Keratinocyte (primary cell): ENCODE measurements around the gene TPI1.

ENCODE experiments used
- CTCF ChIP-seq, 3 experiments: IDR thresholded peaks in 1 of 3; conservative IDR thresholded peaks in 1 of 3; optimal IDR thresholded peaks in 1 of 3; 2 replicates in 2 of 3; 3 replicates in 1 of 3; pipeline versions ENCODE3 to v1.5.1; 2011; ENCODE audit warnings: low read length in 3 of 3, mild to moderate bottlenecking in 3 of 3, moderate library complexity in 2 of 3, control low read depth in 1 of 3, inconsistent platforms in 1 of 3; ENCODE audit not compliant: insufficient read depth in 2 of 3; ENCODE audit errors: extremely low read depth in 1 of 3
- EZH2 ChIP-seq: IDR thresholded peaks from one replicate; pipeline ENCODE4 v1.6.1; 2012; ENCODE audit warnings: inconsistent platforms, mild to moderate bottlenecking, low read length, moderate library complexity

DNA sequence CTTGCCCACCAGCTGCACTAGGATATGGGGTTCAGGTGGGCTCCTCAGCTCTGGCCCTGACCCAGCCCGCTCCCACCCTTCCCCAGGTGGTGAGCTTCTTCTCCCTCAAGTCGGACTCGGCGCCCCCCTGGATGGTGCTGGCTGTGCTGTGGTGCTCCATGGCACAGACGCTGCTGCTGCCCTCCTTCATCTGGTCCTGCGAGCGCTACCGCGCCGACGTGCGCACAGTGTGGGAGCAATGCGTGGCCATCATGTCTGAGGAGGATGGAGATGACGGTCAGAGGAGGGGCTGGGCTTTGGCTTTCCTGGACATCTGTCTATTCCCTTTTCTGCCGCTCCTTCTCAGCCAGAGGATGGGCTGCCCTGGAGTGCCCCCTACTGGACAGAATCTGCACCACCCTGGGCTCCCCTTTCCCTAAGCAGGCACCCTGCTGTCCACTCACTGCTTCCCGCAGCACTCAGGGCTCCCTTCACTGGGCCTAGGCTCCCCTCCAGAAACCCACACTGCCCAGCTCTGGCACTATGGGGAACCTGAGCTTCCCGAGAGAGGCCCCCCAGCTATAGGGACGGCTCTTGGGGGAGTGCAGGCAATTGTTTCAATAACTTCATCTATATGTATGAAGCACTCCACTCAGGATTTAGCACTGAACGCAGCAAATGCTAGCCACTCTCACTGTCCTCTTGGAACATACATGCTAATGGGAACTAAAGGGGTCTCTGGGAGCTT, 41.8 kb upstream of the TPI1 start:
- peak in 2 of 3 experiments; percentile 94 to 96 for TF ChIP-seq CTCF (optimal IDR thresholded peaks at IDR 0.05 in 1 of 3, IDR thresholded peaks at IDR 0.05 in 1 of 3, conservative IDR thresholded peaks at IDR 0.05 in 1 of 3; ENCODE audit: extremely low read depth in 1 of 3, insufficient read depth in 2 of 3, low read length in 3 of 3)
- TF ChIP-seq EZH2, result peak; percentile 32
